Smooth muscle cell of the brain vasculature (primary cell): ENCODE results near the gene CCL7.

Experiments
- DNase-seq: peaks from one replicate; pipeline ENCODE4 v3.0.0-alpha.2; 2012; ENCODE audit warnings: low read depth, low spot score

The CCL7 gene

DNA sequence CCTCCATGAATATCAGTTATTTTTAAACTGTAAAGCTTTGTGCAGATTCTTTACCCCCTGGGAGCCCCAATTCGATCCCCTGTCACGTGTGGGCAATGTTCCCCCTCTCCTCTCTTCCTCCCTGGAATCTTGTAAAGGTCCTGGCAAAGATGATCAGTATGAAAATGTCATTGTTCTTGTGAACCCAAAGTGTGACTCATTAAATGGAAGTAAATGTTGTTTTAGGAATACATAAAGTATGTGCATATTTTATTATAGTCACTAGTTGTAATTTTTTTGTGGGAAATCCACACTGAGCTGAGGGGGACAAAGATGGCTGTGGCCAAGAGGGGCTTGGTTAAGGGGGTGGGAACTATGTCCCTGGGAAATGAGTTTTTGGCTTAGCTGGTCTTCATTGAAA is 17.9 kb downstream of the CCL7 start:
- DNase-seq = no peak

DNA sequence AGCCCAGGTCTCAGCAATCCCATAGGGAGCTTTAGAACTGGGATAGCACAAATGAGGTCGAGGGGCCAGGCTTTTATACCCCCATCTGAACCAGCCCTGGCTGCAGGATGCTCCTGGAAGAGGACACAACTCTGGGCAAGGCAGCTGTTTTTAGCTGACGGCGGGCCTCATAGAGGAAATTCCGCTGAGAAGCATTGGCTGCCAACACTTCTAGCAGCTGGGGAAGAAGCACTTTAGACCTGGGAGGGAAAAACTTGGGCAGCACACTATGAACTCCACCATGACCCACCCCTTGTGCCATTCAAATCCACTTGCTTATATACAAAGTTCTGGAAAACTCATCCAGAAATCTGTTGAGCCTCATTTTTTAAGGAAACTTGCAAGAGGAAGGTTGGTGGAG is 20.6 kb downstream of the CCL7 start:
- no peak for DNase-seq

DNA sequence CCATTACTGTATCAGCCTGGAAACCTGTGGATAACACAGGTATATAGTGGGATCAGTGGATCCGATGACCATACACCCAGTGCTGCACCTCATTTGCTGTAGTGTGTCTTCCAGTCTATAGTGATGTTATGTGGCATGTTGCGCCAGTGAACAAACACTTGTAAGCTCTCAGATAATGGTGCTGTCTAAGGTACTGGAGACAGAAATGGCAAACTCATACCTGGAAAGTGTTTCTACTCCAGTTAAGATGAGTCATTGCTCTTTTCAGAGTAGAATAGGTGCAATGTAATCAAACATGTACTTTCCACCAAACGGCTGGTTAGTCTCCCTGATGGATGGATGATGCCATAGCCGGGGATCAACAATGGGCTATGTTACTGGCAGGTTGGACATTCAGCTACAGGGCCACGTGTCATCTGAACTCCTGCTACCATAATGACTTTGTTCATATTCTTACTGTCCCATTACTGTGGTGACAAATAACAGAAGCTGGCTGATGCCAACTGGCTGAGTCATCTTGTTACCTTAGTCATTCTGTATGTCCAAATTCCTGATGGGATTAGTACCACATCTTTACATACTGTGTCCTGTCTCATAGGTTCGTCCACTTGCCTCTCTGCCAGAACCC is 21.8 kb downstream of the CCL7 start:
- no peak for DNase-seq

DNA sequence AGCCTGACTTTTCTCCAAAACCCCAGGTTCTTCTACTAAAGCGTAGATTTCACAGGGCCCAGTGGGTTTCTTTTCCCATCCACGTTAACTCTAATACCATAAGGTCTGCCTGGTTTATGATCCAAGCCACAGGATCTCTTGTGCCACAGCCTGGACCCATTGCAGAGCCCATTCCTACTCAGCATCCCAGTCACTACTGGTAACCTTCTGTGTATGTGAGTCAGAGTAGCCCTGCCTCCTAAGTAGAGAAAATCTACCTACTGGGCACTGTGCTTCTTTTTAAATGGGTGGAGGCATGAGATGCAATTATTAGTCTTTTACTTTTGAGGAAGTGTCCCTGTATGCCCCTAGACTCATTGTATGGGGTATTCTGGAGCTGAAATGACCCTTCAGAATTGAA is 29.0 kb downstream of the CCL7 start:
- no peak for DNase-seq

DNA sequence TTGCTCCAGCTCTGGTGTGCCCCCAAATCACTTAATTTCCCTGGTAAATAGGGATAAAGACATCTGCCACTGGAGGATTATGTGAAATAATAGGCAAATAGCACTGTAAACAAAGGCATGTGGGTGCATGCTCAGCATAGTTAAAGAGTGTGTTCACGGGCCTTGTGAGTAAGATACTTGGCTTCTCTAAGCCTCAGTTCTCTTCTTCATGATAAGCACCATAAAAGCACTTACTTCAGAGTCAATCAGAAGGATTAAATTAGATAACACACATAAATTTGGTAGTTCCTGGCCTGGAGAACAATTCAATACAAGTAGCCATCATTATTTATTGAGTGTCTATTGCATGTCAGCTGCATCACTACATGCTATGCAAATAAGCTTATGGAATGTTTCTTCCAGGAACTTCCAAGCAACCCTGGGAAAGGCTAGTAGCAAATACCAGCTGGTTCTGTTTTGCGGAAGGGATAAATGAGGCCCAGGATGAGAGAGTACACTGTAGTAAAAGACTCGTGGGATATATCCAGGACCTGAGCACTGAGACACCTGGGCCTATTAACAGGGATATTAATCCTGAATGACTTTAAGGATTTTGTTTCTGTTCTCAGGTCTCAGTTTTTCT is 30.0 kb downstream of the CCL7 start:
- DNase-seq = no peak

DNA sequence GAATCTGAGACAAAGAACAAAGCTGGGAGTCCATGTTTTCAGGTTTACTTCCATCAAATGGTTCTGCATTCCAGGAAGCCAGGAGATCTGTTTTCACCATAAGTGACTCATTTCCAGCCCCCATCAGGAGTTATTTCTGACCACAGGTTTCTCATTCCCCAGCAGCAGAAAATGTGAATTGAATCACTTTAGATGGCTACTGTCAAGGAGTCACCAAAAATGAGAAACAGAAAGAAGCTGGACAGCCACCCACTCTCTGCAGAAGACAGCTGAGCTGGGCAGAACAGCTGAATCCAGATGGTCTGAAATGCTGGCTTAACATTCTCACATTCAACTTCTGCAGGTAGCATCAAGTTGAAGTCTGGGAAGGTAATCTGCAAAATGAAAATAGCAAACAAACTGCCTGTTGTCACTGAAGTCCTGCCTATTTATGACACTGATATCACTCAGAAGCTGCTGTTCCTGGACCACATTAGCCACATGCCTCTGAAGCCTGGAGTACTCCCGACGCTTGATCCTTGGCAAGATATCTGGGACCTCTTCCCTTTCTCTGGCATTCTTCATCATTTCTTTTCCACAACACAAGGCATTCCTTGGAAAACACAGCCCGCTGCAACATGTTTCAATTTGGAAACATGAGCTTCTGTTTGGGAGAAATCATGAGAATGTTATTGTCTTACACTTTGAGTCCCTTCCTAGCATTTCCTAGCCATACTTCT is 30.8 kb downstream of the CCL7 start:
- no peak for DNase-seq

DNA sequence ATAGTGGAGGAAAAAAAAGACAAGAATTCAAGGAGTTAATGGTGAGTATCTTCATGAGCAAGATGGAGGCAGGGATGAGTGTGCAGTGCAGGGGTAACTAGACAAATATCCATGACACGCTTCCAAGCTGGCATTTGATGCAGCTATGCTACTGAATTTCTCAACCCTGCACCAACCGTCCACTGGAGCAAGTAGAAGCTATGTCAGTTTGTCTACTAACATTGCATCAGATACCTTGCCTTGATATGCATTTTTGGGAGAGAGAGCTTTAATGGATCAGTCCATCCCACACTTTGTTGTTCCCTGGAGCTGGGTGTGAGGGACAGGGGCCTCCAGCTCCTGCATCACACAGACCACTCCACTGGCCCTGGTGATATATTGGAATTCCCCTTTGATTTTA is 32.0 kb downstream of the CCL7 start:
- no peak for DNase-seq

DNA sequence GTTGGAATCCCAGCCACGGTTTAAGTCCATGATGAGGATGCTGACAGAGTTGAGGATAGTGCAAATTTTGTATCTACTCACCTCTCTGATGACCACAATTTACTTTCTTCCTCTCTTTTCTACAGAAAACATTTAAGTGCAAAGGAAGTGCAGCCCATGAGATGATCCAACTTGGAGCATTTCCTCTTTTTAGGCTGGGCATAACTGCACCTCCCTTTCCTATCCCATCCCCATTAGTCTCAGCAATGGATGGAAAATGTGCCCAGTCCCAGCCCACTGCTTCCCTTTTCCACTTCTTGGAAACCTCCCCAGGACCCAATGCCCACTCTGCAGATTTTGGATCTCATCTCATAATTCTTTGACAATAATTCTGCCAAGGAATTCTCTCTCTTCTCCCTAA is 32.6 kb downstream of the CCL7 start:
- no peak for DNase-seq

DNA sequence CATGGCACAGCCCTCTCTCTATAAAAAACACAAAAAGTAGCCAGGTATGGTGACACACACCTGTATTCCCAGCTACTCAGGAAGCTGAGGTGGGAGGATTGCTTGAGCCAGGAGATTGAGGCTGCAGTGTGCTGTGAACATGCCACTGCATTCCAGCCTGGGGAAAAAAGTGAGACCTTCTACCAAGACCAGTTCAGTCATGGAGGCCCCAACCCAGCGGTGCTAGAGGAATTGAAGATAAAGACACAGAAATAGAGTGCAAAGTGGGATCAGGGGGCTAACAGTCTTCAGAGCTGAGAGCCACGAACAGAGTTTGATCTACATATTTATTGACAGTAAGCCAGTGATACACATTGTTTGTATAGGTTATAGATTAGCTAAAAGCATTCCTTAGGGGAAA is 33.6 kb downstream of the CCL7 start:
- no peak for DNase-seq

DNA sequence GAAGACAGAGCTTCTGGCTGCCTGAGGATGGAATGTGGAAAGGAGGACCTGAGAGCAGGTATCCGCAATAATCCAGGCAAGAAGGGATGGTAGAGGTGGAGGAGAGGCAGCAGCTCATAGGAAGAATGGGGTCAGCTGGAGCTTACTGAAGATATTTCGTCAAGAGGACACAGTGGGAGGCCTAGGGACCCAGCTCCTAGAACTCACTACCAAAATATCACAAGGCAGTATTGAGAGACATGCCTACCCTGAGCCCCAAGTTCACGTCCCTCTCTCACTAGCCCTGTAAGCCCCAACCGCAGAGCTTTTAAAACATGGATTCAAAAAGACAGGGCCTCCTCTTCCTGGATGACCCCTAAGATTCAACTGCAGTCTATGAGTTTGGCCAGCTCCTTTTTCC is 35.0 kb downstream of the CCL7 start:
- DNase-seq = no peak

DNA sequence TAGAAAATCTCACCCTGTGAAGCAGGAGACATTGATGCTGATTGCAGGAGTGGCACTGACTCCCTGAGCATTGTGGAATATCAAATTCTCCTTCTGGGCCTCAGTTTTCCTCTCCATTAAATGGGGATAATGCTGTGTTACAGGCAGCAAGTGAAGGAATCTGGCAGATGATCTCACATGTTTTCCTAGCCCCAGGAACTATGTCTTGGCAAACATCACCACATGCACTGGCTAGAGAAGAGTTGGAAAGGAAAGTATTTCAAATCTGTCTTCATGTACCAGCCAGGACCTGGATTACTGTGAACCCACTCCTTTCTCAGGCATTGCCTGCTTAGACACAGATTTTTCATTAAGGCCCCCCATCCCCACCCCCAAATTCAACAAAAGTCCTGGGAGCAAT is 35.6 kb downstream of the CCL7 start:
- no peak for DNase-seq

DNA sequence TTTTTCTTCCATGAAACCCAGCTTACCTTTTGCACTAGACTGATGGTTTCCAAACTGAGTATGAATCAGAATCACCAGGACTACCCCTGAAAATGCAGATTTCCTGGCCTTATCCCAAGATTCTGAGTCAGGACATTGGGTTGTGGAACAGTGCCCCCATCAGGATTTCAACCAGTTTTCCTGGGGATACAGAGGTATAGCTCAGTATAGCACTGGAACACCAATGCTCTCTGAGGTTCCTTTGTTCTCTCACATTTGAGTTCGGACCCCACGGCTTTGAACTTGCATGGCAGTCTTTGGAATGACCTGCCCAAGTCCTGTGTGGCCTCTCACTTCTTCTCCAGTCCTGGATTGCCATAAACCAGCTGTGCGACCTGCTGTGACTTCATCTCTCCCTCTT is 36.4 kb downstream of the CCL7 start:
- no peak for DNase-seq

DNA sequence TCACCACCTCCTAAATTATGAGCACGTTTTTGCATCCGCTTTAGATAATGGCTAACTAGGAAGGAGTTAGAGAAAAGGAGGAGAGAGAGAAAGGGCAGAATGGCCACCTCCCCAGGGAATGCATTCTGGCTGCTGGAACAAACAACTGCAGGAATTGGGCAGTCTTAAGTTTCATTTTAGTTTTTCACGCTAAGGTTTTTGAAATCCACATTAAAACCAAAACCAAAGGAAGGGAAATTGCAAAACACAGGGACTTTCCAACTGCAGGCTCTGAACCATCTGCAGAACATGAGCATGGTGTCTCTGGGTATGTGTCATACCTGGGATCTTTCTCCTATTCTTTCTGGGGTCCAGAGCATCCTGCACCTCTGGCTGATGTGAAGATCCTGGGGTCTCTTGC is 37.1 kb downstream of the CCL7 start:
- DNase-seq = no peak

DNA sequence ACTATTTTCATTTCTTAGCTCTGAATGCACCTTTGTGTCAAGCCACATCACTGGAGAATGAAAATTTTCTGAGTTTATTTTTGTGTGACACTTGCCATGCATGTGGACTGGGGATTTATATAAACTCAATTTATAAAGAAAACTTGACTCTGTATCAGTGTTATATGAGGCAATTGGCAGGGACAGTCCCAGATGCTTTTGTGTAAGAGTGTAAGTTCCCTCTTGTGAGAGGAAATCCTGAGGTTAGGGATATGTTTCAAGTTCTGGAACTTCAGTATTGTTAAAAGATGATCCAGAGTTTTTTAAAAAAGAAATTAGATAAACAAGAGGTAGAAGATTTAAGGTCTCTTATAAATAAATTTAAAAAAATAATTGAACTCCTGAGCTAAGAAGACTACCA is 38.4 kb downstream of the CCL7 start:
- DNase-seq = no peak

DNA sequence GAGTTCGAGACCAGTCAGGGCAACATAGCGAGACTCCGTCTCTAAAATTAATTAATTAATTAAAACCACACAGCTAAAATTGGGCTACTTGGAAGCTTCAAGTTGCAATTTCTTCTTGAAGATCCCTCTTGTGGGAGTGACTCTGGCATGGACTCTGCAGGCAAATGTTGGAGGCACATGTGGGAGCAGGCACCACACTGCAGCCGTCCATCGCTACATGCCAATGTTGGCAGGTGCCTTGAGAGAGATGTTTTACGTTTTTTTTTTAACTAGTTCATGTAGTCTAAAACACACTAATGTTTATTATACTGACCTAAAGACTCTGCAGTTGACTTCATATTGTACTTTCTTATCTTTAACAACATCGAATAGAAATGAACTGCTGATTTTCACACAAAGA is 41.3 kb downstream of the CCL7 start:
- no peak for DNase-seq

DNA sequence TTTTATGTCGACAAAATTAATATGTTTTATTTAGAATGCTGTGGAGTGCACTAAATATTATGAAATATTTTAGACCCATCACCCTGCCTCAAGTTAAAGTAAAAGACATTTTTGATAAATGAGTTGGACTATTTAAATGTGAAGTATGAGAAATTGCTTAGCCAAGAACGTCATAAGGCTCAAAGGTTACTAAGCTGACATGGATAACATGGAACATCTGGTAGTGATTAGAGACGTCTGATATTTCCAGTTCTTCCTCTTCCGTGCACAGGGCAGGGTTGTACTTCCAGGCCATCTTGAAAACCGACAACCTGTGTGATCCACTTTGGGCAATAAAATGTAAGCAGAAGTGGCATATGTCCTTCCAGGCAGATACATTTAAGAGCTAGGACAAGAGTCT is 42.1 kb downstream of the CCL7 start:
- DNase-seq = no peak

DNA sequence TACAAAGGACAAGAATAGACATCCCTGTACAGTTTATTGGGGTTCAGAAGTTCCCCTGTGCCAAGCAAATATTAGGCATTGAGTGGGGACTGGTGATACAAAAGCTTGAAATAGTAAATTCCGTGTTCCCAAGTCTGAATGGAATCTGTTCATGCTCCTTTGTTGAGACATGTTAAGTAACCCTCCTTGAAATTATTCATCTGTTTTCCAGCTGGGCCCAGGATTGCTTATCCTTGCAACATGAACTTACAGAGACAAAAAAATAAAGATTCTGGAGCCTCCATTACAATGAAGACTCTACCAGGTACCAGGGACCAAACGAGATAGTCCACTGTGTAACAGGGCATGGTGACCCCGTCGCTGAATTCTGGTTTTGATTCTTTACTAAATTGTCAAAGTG is 43.1 kb downstream of the CCL7 start:
- DNase-seq = no peak

DNA sequence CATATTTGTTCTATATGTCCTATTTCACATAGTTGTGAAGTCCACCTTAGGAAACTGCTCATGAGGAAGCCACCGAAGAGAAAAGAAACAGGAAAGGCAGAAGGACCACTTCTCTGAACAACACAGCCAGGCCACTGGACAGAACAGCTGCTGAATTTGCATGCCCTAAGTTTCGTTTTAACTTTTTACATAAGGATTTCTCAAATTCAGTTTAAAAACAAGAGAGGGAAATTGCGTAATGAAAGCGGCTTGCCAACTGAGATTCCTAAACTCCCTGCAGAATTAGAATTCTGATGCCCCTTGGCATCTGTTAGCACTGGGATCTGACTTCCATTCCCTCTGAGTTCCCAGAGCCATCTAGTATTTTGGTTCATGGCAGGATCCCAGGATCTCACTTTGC is 44.3 kb downstream of the CCL7 start:
- DNase-seq = no peak

DNA sequence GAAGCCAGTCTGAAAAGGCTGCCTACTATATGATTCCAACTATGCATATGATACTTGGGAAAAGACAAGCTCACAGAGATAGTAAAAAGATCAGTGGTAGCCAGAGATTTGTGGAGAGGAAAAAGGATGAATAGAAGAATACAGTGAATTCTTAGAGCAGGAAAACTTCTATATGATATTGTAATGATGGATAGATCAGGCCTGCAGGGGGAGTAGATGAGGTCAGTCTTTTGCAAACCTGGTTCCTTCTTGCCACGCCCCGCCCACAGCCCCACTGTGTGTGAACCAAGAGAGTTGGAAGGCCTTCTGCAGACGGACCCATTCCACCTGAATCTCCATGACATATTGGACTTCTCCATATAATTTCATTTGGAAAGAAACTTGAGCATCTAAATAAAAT is 48.5 kb downstream of the CCL7 start:
- no peak for DNase-seq

DNA sequence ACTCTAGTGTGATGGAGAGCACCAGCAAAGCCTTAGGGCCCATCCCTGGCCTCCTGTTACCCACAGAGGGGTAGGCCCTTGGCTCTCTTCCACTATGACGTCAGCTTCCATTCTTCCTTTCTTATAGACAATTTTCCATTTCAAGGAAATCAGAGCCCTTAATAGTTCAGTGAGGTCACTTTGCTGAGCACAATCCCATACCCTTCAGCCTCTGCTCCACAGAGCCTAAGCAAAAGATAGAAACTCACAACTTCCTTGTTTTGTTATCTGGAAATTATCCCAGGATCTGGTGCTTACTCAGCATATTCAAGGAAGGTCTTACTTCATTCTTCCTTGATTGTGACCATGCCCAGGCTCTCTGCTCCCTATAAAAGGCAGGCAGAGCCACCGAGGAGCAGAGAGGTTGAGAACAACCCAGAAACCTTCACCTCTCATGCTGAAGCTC is 49.0 kb downstream of the CCL7 start, which contains the start of gene CCL8:
TSS of gene CCL8 (plus strand) at position 397 of the 445 bp plus-strand sequence. CDS start 67 bp downstream, outside the sequence.
- no peak for DNase-seq
